ENCODE data around the gene PRPF38A.

Gene PRPF38A

DNA sequence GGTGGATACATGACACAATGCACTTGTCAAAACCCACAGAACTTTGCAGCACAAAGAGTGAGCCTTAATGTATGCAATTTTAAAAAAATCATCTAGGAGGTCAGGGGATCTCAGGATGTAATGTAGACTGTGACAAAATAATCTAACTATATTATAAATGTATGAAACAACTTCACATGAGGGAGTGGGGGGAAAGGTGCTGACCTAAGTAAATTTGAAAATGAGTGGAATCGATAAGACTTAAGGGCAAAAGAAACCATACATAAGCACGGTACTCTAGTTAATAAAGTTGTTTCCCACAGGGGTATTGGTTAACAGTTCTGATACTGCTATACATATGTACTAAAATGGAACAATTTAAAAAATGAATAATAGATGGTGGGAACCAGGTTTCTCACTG lies 64.7 kb downstream of the PRPF38A start:
- DNase-seq = no peak

Data from NCI-H1092 treated with DMSO at 0.1 percent for 48 hours (cell line).